CD14-positive monocyte (primary cell): ENCODE results near the gene ATP8A1. TPM values are rescaled to one million over a fixed set of nuclear protein-coding genes. Genes with fewer than 3 reads are reported as not detected.
"Not testable (repeated sequence)": the region's sequence is repeated elsewhere in the genome, so short reads cannot be mapped to it uniquely, and the experiment has no call there.

Source experiments
- DNase-seq, 3 donors: peaks; one replicate each; pipeline ENCODE4 v3.0.0-alpha.2; 2011 to 2022
- H2AFZ ChIP-seq: 2 replicates; pipeline ENCODE4 v1.6.0; 2012; ENCODE audit warnings: mild to moderate bottlenecking, low read depth, low read length, inconsistent platforms; ENCODE audit not compliant: insufficient read depth, poor library complexity, severe bottlenecking
- H3K27ac ChIP-seq, 2 donors: 1 replicate in 1 of 2; 2 replicates in 1 of 2; pipeline ENCODE4 v1.5.1; 2012 to 2013; ENCODE audit warnings: low read length in 2 of 2, control low read depth in 1 of 2, inconsistent platforms in 1 of 2, low read depth in 1 of 2, mild to moderate bottlenecking in 1 of 2
- H3K27me3 ChIP-seq, 2 donors: one replicate each; pipeline versions ENCODE4 v1.6.0 to v1.6.1; 2011 to 2013; ENCODE audit warnings: low read length in 2 of 2; ENCODE audit not compliant: control insufficient read depth in 2 of 2, insufficient read depth in 2 of 2
- H3K36me3 ChIP-seq, 2 donors: replicated peaks in 1 of 2; 1 replicate in 1 of 2; 2 replicates in 1 of 2; pipeline versions ENCODE4 v1.5.1 to v1.6.1; 2012 to 2013; ENCODE audit warnings: low read length in 2 of 2, control low read depth in 1 of 2, inconsistent platforms in 1 of 2, mild to moderate bottlenecking in 1 of 2; ENCODE audit not compliant: insufficient read depth in 2 of 2, control insufficient read depth in 1 of 2
- H3K4me1 ChIP-seq, 2 donors: 1 replicate in 1 of 2; 2 replicates in 1 of 2; pipeline versions ENCODE4 v1.5.1 to v1.6.1; 2012 to 2013; ENCODE audit warnings: low read length in 2 of 2, control low read depth in 1 of 2, inconsistent platforms in 1 of 2, mild to moderate bottlenecking in 1 of 2, moderate library complexity in 1 of 2; ENCODE audit not compliant: insufficient read depth in 2 of 2, control insufficient read depth in 1 of 2
- H3K4me2 ChIP-seq: replicated peaks from 2 replicates; pipeline ENCODE3; 2012; ENCODE audit warnings: low read length, moderate library complexity, mild to moderate bottlenecking; ENCODE audit not compliant: poor library complexity, severe bottlenecking; ENCODE audit errors: extremely low read depth
- H3K4me3 ChIP-seq, 3 experiments: fragments of 200-600 bp in 1 of 3; sonication (generic) in 1 of 3; replicated peaks in 1 of 3; 1 replicate in 2 of 3; 2 replicates in 1 of 3; pipeline ENCODE4 v1.5.1; 2011 to 2013; ENCODE audit warnings: low read length in 3 of 3, mild to moderate bottlenecking in 3 of 3, control low read depth in 2 of 3, low read depth in 2 of 3, inconsistent platforms in 1 of 3, moderate library complexity in 1 of 3
- H3K79me2 ChIP-seq: 2 replicates; pipeline ENCODE4 v1.6.0; 2012; ENCODE audit warnings: mild to moderate bottlenecking, control low read depth, inconsistent platforms, low read length, moderate library complexity; ENCODE audit not compliant: insufficient read depth
- H3K9ac ChIP-seq: 2 replicates; pipeline ENCODE4 v1.6.0; 2017; ENCODE audit warnings: low read length, mild to moderate bottlenecking; ENCODE audit not compliant: insufficient read depth, poor library complexity, severe bottlenecking
- H3K9me3 ChIP-seq, 2 donors: replicated peaks in 1 of 2; 1 replicate in 1 of 2; 2 replicates in 1 of 2; pipeline versions ENCODE4 v1.5.1 to v1.6.1; 2012 to 2013; ENCODE audit warnings: low read length in 2 of 2, control low read depth in 1 of 2; ENCODE audit not compliant: control insufficient read depth in 1 of 2, insufficient read depth in 1 of 2
- H4K20me1 ChIP-seq: 2 replicates; pipeline ENCODE4 v1.6.0; 2012; ENCODE audit warnings: mild to moderate bottlenecking, low read length, control low read depth, moderate library complexity; ENCODE audit not compliant: insufficient read depth
- H3K27ac Mint-ChIP-seq, 7 donors: one replicate each; pipeline ENCODE4 v1.8.0; 2020; ENCODE audit warnings: mild to moderate bottlenecking in 7 of 7, mixed read lengths in 7 of 7, moderate library complexity in 6 of 7, inconsistent platforms in 2 of 7
- H3K27me3 Mint-ChIP-seq, 3 donors: one replicate each; pipeline ENCODE4 v1.8.0; 2021 to 2022; ENCODE audit warnings: low read depth in 3 of 3, mild to moderate bottlenecking in 3 of 3, mixed read lengths in 3 of 3, moderate library complexity in 3 of 3, inconsistent platforms in 1 of 3
- H3K36me3 Mint-ChIP-seq, 2 donors: one replicate each; pipeline ENCODE4 v1.8.0; 2020; ENCODE audit warnings: mixed read lengths in 2 of 2, inconsistent platforms in 1 of 2, mild to moderate bottlenecking in 1 of 2
- H3K4me1 Mint-ChIP-seq: one replicate; pipeline ENCODE4 v1.8.0; 2020; ENCODE audit warnings: mild to moderate bottlenecking, mixed read lengths
- H3K4me3 Mint-ChIP-seq, 2 donors: one replicate each; pipeline ENCODE4 v1.8.0; 2020; ENCODE audit warnings: mild to moderate bottlenecking in 2 of 2, mixed read lengths in 2 of 2, moderate library complexity in 1 of 2
- H3K9me3 Mint-ChIP-seq, 7 donors: one replicate each; pipeline ENCODE4 v1.8.0; 2020 to 2022; ENCODE audit warnings: mixed read lengths in 7 of 7, mild to moderate bottlenecking in 6 of 7, moderate library complexity in 6 of 7, inconsistent platforms in 2 of 7
- WGBS: methylation state at CpG from one replicate; pipeline ENCODE4 v1.1.5; 2013; ENCODE audit warnings: missing lambda C conversion rate; ENCODE audit not compliant: insufficient coverage; 5-methylcytosine and 5-hydroxymethylcytosine counted together
- intact Hi-C, 2 donors: fragments of 100-400 bp; cut with micrococcal nuclease; formaldehyde crosslinking; loops; one replicate each; pipeline versions ENCODE4 v1.15.0 to v1.15.1; 2023
- polyA plus RNA-seq, 3 donors: library from polyadenylated mRNA; depleted of rRNA in 1 of 3; unstranded in 2 of 3; stranded (reverse) in 1 of 3; fragments of 300-500 nt in 2 of 3; fragments of >200 nt in 1 of 3; fragmentation: Illumina TruSeq in 2 of 3; gene quantifications; 1 replicate in 2 of 3; 2 replicates in 1 of 3; pipeline ENCODE4 v1.2.3, GENCODE V29; 2012 to 2021
- TF ChIP-seq, protein P1 (sequence below): fragments of 200-600 bp; IDR thresholded peaks from one replicate; pipeline ENCODE4 v1.8.0; 2022; ENCODE audit warnings: antibody characterized with exemption, mild to moderate bottlenecking

Gene ATP8A1
- polyA plus RNA-seq, 3 donors: 2.2 to 10.8 (median 3.2) TPM

DNA sequence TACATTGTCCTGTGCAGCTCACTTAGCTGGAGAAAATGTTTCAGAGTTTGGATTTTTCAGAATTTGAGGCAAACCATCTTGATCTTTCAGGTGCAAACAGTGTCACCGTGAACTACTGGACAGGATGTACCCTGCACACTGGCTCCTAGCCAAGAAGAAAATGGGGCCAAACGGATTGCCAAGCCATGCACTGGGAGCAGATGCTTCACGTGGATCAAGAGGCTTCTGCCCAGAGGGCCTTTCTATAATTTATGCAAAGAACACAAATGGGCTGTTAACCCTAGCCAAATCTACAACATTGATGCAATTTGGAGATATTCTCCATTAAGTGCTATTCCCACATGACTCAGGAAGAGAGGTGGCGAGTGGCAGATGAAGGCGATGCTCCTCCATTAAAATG lies 46.9 kb upstream of the ATP8A1 start:
- H3K4me2 ChIP-seq: no peak overlapping the region
- Mint-ChIP-seq H3K4me3 (no peak overlapping the region), H3K9me3 (peaks cover 0 to 16% (median 9%) of the 10 kb centered on the region in 7 donors), H3K4me1 (no peaks in the 10 kb centered on the region), H3K27ac (no peak overlapping the region), H3K27me3 (no peaks in the 10 kb centered on the region), H3K36me3 (no peaks in the 10 kb centered on the region)
- H3K27me3 ChIP-seq: no peaks in the 10 kb centered on the region
- no peaks in the 10 kb centered on the region for H4K20me1 ChIP-seq
- intact Hi-C loops: no loop called here
- no peak for DNase-seq
- 93% methylated on average over 3 of the region's 5 CpGs for WGBS
- no peak overlapping the region for H3K9ac ChIP-seq
- TF ChIP-seq, protein P1, sequence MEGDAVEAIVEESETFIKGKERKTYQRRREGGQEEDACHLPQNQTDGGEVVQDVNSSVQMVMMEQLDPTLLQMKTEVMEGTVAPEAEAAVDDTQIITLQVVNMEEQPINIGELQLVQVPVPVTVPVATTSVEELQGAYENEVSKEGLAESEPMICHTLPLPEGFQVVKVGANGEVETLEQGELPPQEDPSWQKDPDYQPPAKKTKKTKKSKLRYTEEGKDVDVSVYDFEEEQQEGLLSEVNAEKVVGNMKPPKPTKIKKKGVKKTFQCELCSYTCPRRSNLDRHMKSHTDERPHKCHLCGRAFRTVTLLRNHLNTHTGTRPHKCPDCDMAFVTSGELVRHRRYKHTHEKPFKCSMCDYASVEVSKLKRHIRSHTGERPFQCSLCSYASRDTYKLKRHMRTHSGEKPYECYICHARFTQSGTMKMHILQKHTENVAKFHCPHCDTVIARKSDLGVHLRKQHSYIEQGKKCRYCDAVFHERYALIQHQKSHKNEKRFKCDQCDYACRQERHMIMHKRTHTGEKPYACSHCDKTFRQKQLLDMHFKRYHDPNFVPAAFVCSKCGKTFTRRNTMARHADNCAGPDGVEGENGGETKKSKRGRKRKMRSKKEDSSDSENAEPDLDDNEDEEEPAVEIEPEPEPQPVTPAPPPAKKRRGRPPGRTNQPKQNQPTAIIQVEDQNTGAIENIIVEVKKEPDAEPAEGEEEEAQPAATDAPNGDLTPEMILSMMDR: no peak
- no peaks in the 10 kb centered on the region for H3K79me2 ChIP-seq
- no peaks in the 10 kb centered on the region for H3K9me3 ChIP-seq
- no peak overlapping the region for H2AFZ ChIP-seq
- no peaks in the 10 kb centered on the region for H3K36me3 ChIP-seq
- H3K4me1 ChIP-seq: no peaks in the 10 kb centered on the region
- H3K4me3 ChIP-seq: no peak overlapping the region
- no peak overlapping the region for H3K27ac ChIP-seq

DNA sequence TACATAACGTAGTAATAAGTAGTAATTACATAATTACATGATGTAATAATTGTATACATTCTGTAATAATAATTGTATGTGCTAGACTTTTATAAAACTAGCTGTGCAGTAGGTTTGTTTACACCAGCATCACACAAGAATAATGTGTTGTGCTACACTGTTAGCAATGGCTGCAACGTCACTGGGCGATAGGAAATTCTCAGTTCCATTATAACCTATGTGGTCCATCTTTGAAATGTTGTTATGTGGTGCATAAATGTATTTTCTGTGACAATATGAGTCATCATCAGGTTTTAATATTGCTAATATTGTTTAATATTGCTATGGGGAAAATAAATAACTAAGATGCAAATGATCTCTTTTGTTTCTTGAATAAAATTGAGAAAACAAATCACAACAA lies 46.0 kb upstream of the ATP8A1 start:
- Histone ChIP-seq H3K27me3 (no peaks in the 10 kb centered on the region), H3K27ac (no peak overlapping the region), H3K4me2 (no peak overlapping the region), H3K4me3 (no peak overlapping the region), H3K79me2 (no peaks in the 10 kb centered on the region), H4K20me1 (no peaks in the 10 kb centered on the region), H3K4me1 (no peaks in the 10 kb centered on the region), H3K9me3 (no peaks in the 10 kb centered on the region), H2AFZ (no peak overlapping the region), H3K36me3 (no peaks in the 10 kb centered on the region), H3K9ac (no peak overlapping the region)
- Mint-ChIP-seq H3K4me3 (no peak overlapping the region), H3K27me3 (no peaks in the 10 kb centered on the region), H3K36me3 (no peaks in the 10 kb centered on the region), H3K27ac (no peak overlapping the region), H3K4me1 (no peaks in the 10 kb centered on the region), H3K9me3 (peaks cover 0 to 17% (median 10%) of the 10 kb centered on the region in 7 donors)
- intact Hi-C loops: no loop called here
- WGBS: no CpG with 5 or more reads among the region's 3 CpGs
- no peak for DNase-seq
- TF ChIP-seq, protein P1: no peak

DNA sequence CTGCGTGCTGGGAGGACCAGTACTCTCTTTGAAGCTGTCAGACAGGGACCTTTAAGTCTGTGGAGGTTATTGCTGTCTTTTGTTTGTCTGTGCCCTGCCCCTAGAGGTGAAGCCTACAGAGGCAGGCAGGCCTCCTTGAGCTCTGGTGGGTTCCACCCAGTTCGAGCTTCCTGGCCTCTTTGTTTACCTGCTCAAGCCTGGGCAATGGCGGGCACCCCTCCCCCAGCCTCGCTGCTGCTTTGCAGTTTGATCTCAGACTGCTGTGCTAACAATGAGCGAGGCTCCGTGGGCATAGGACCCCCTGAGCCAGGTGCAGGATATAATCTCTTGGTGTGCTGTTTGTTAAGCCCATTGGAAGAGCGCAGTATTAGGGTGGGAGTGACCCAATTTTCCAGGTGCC lies 44.9 kb upstream of the ATP8A1 start:
- WGBS: 93% methylated on average over 3 of the region's 7 CpGs

More for the DNA sequence above, 44.9 kb upstream of the ATP8A1 start:
- H3K9me3 ChIP-seq, H3K4me1 ChIP-seq, H3K36me3 Mint-ChIP-seq, DNase-seq, H3K79me2 ChIP-seq, H3K27ac ChIP-seq, H3K4me3 Mint-ChIP-seq, H3K9ac ChIP-seq, H3K4me2 ChIP-seq, H2AFZ ChIP-seq, H3K27me3 ChIP-seq, H4K20me1 ChIP-seq, H3K4me1 Mint-ChIP-seq, intact Hi-C loops, H3K4me3 ChIP-seq, H3K36me3 ChIP-seq, H3K27ac Mint-ChIP-seq, H3K27me3 Mint-ChIP-seq: not testable (repeated sequence)
- H3K9me3 Mint-ChIP-seq: peaks cover 2 to 21% (median 11%) of the 10 kb centered on the region in 7 donors
